OCI-LY1 (cell line): Measurements from ENCODE around the gene NRK.
"Not testable (repeated sequence)": the region's sequence is repeated elsewhere in the genome, so short reads cannot be mapped to it uniquely, and the experiment has no call there.

Experiments used
- H2AFZ ChIP-seq: fragments of 200-600 bp; sonication (generic), shearing (Covaris generic); 2 replicates; pipeline ENCODE4 v1.6.0; 2014; ENCODE audit warnings: antibody characterized with exemption, mild to moderate bottlenecking, low read length
- H3F3A ChIP-seq: fragments of 200-600 bp; sonication (generic), shearing (Covaris generic); 2 replicates; pipeline ENCODE4 v1.6.0; 2014; ENCODE audit warnings: mild to moderate bottlenecking, antibody characterized with exemption, low read length, moderate library complexity; ENCODE audit not compliant: insufficient read depth
- H3K27ac ChIP-seq: fragments of 200-600 bp; sonication (generic); 2 replicates; pipeline ENCODE4 v1.5.1; 2014; ENCODE audit warnings: low read length, mixed run types, mild to moderate bottlenecking, low read depth; ENCODE audit not compliant: poor library complexity, severe bottlenecking
- H3K27me3 ChIP-seq: fragments of 200-600 bp; sonication (generic); 2 replicates; pipeline ENCODE4 v1.6.0; 2014; ENCODE audit warnings: antibody characterized with exemption, mild to moderate bottlenecking, low read length, moderate library complexity; ENCODE audit not compliant: insufficient read depth
- H3K36me3 ChIP-seq: fragments of 200-600 bp; sonication (generic); 2 replicates; pipeline ENCODE4 v1.6.1; 2014; ENCODE audit warnings: mild to moderate bottlenecking, antibody characterized with exemption, low read length, moderate library complexity, mixed read lengths; ENCODE audit not compliant: insufficient read depth
- H3K4me1 ChIP-seq: fragments of 200-600 bp; sonication (generic); 2 replicates; pipeline ENCODE4 v1.5.1; 2014; ENCODE audit warnings: mild to moderate bottlenecking, low read length, moderate library complexity; ENCODE audit not compliant: insufficient read depth, severe bottlenecking
- H3K4me2 ChIP-seq: fragments of 200-600 bp; sonication (generic), shearing (Covaris generic); 2 replicates; pipeline ENCODE4 v1.6.1; 2014; ENCODE audit warnings: low read length
- H3K4me3 ChIP-seq: fragments of 200-600 bp; sonication (generic); 2 replicates; pipeline ENCODE4 v1.5.1; 2014; ENCODE audit warnings: low read length, low read depth, mild to moderate bottlenecking, mixed read lengths; ENCODE audit not compliant: poor library complexity, severe bottlenecking
- H3K79me2 ChIP-seq: fragments of 200-600 bp; shearing (Covaris generic); 2 replicates; pipeline ENCODE4 v1.6.1; 2016; ENCODE audit warnings: mixed run types, low read length, mixed read lengths; ENCODE audit not compliant: insufficient read depth
- H3K9ac ChIP-seq: fragments of 200-600 bp; sonication (generic), shearing (Covaris generic); 2 replicates; pipeline ENCODE4 v1.6.1; 2014; ENCODE audit warnings: mild to moderate bottlenecking, low read length, mixed read lengths
- H3K9me2 ChIP-seq: fragments of 200-600 bp; sonication (generic), shearing (Covaris generic); 2 replicates; pipeline ENCODE4 v1.6.1; 2014; ENCODE audit warnings: low read depth, mild to moderate bottlenecking, low read length, mixed read lengths
- H3K9me3 ChIP-seq: fragments of 200-600 bp; shearing (Covaris generic); 2 replicates; pipeline ENCODE4 v1.6.1; 2014; ENCODE audit warnings: low read length, mixed read lengths
- H4K20me1 ChIP-seq: fragments of 200-600 bp; sonication (generic), shearing (Covaris generic); 2 replicates; pipeline ENCODE4 v1.6.0; 2016; ENCODE audit warnings: mild to moderate bottlenecking, low read length; ENCODE audit not compliant: insufficient read depth
- EZH2 ChIP-seq: fragments of 200-600 bp; sonication (generic), shearing (Covaris generic); IDR thresholded peaks from 2 replicates; pipeline ENCODE4 v1.8.0; 2017; ENCODE audit warnings: borderline replicate concordance, mixed run types, mild to moderate bottlenecking, antibody characterized with exemption, low read length, moderate library complexity, mixed read lengths
- TF ChIP-seq, protein P1 (sequence below): fragments of 200-600 bp; sonication (generic), shearing (Covaris generic); IDR thresholded peaks from 2 replicates; pipeline ENCODE4 v1.5.1; 2017; ENCODE audit warnings: mild to moderate bottlenecking, antibody characterized with exemption, low read length, moderate library complexity, mixed read lengths

The NRK gene

DNA sequence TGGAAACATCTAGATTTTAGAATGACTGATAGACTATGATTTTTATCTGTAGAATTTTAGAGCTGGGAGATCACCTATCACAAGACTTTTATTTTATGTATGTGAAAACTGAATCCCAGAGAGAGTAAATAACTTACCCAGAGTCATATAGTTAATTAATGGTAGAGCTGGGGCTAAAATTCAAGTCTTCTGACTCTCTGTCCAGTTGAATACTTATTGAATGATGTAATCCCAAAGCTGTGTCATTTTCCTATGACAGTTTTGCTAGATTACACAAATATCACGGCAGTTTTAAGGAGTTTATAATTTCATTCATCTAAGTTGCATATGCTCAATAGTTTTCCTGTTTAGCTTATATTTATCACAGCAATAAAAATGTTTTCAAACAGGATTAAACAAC is 6.7 kb downstream of the NRK start:
- H3K79me2 ChIP-seq: no peaks in the 10 kb centered on the region
- TF ChIP-seq, protein P1, sequence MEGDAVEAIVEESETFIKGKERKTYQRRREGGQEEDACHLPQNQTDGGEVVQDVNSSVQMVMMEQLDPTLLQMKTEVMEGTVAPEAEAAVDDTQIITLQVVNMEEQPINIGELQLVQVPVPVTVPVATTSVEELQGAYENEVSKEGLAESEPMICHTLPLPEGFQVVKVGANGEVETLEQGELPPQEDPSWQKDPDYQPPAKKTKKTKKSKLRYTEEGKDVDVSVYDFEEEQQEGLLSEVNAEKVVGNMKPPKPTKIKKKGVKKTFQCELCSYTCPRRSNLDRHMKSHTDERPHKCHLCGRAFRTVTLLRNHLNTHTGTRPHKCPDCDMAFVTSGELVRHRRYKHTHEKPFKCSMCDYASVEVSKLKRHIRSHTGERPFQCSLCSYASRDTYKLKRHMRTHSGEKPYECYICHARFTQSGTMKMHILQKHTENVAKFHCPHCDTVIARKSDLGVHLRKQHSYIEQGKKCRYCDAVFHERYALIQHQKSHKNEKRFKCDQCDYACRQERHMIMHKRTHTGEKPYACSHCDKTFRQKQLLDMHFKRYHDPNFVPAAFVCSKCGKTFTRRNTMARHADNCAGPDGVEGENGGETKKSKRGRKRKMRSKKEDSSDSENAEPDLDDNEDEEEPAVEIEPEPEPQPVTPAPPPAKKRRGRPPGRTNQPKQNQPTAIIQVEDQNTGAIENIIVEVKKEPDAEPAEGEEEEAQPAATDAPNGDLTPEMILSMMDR: no peak
- no peak for TF ChIP-seq EZH2
- no peaks in the 10 kb centered on the region for H3F3A ChIP-seq
- H3K9me3 ChIP-seq: no peaks in the 10 kb centered on the region
- H3K4me1 ChIP-seq: no peaks in the 10 kb centered on the region
- no peak overlapping the region for H3K4me2 ChIP-seq
- no peak overlapping the region for H3K27ac ChIP-seq
- H3K9ac ChIP-seq: no peak overlapping the region
- H3K9me2 ChIP-seq: no peaks in the 10 kb centered on the region
- H3K27me3 ChIP-seq: no peaks in the 10 kb centered on the region
- H3K36me3 ChIP-seq: no peaks in the 10 kb centered on the region
- H2AFZ ChIP-seq: no peak overlapping the region
- H4K20me1 ChIP-seq: no peaks in the 10 kb centered on the region
- no peak overlapping the region for H3K4me3 ChIP-seq

DNA sequence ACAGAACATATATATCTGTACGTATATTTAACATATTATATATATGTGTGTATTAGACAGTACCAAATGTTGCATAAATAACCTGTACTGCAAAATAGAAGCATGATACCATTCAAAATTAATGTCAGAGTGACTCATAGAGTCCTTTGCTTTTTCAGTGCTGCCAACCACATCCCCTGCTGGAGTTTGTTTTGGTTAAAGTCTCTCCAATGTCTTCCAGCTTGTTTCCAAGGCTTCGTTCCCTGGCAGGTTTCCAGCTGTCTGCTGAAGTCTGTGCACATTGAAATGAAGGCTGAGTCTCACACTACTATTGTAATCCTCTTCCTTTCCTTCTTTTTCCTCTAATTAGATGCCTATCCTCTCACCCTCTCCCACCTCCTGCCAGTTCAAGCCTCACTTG is 14.9 kb downstream of the NRK start:
- Histone ChIP-seq H3K9ac (no peak overlapping the region), H3K27ac (no peak overlapping the region), H3K4me3 (no peak overlapping the region), H3K4me2 (no peak overlapping the region), H3K27me3 (no peaks in the 10 kb centered on the region), H3K36me3 (no peaks in the 10 kb centered on the region), H3K9me3 (no peaks in the 10 kb centered on the region), H3K79me2 (no peaks in the 10 kb centered on the region), H2AFZ (no peak overlapping the region), H4K20me1 (no peaks in the 10 kb centered on the region), H3K9me2 (no peaks in the 10 kb centered on the region), H3F3A (no peaks in the 10 kb centered on the region), H3K4me1 (no peaks in the 10 kb centered on the region)
- TF ChIP-seq, protein P1: no peak
- TF ChIP-seq EZH2: no peak

DNA sequence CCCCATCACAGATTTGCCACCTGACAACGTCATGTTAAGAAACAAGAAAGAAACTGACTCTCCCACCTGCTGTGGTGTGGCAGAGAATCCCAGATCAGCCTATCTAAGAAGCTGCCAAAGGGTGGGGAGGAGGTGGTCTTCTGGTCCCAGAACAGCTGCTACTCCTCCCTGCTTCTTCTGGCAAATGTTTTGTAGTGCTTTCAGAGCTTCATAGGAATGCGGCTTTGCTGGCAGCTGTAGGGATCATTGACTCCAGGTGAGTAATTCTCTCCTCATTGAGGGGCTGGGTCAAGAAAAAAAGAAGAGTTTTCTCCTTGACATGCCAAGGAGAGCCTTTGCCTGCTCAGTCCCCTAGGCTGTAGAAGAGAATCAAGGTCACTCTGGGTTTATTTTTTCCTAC is 23.3 kb downstream of the NRK start:
- no peaks in the 10 kb centered on the region for H3K27me3 ChIP-seq
- H3K9ac ChIP-seq: no peak overlapping the region
- no peaks in the 10 kb centered on the region for H3K4me1 ChIP-seq
- no peak for TF ChIP-seq EZH2
- TF ChIP-seq, protein P1: no peak
- H3F3A ChIP-seq: no peaks in the 10 kb centered on the region
- H3K36me3 ChIP-seq: no peaks in the 10 kb centered on the region
- H2AFZ ChIP-seq: no peak overlapping the region
- H3K79me2 ChIP-seq: no peaks in the 10 kb centered on the region
- no peaks in the 10 kb centered on the region for H3K9me3 ChIP-seq
- H4K20me1 ChIP-seq: no peaks in the 10 kb centered on the region
- H3K27ac ChIP-seq: no peak overlapping the region
- no peak overlapping the region for H3K4me2 ChIP-seq
- H3K9me2 ChIP-seq: no peaks in the 10 kb centered on the region
- H3K4me3 ChIP-seq: no peak overlapping the region

DNA sequence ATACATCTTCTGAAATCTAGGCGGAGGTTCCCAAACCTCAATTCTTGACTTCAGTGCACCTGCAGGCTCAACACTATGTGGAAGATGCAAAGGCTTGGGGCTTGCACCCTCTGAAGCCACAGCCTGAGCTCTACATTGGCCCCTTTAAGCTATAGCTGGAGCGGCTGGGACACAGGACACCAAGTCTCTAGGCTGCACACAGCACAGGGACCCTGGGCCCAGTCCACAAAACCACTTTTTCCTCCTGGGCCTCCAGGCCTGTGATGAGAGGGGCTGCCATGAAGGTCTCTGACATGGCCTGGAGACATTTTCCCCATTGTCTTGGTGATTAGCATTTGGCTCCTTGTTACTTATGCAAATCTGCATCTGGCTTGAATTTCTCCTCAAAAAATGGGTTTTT is 27.8 kb downstream of the NRK start:
- not testable (repeated sequence) for H3K79me2 ChIP-seq, H3K9me3 ChIP-seq, H3K9me2 ChIP-seq, H3K27ac ChIP-seq, H3F3A ChIP-seq, H3K4me1 ChIP-seq, H3K9ac ChIP-seq, H4K20me1 ChIP-seq, H3K4me2 ChIP-seq, H3K4me3 ChIP-seq, H3K27me3 ChIP-seq, H2AFZ ChIP-seq, H3K36me3 ChIP-seq
